HG03575 (cell line): Measurements from ENCODE around the gene KIF1C.
"Not testable (repeated sequence)": the region's sequence is repeated elsewhere in the genome, so short reads cannot be mapped to it uniquely, and the experiment has no call there.

Source experiments
- ATAC-seq: cut with Tn5 transposase; IDR thresholded peaks from one replicate; pipeline ENCODE4 v1.9.1; 2021; ENCODE audit not compliant: unreplicated experiment, insufficient number of reproducible peaks, low FRiP score; ENCODE audit errors: extremely low read depth

KIF1C gene

DNA sequence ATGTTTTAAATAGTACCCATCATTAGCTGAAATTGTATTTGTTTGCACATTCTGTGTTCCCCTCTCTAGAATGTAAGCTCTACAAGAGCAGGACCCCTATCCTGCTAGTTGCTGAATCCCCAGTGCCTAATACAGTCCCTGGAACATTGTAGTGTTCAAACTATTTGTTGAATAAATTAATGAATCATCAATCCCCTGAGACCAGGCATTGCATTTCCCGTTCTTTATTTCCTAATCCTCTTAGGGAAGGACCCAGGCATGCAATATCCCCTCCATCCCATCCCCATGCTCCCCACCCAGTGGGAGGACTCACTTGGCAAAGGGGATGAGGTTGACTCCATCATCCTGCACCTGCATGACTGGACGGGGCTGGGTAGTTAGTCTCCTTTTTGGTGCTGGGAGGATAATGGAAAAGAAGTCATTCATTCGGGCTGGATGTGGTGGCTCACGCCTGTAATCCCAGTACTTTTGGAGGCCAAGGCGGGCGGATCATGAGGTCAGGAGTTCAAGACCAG, 3.6 kb upstream of the KIF1C start:
- no peak for ATAC-seq

- no peak for ATAC-seq
Observed at GRCh38 chr17:4998027-4998731, 429 bp downstream of the KIF1C start.

GRCh38 chr17:4998732-4999429, 1.1 kb downstream of the KIF1C start:
- ATAC-seq = no peak

DNA sequence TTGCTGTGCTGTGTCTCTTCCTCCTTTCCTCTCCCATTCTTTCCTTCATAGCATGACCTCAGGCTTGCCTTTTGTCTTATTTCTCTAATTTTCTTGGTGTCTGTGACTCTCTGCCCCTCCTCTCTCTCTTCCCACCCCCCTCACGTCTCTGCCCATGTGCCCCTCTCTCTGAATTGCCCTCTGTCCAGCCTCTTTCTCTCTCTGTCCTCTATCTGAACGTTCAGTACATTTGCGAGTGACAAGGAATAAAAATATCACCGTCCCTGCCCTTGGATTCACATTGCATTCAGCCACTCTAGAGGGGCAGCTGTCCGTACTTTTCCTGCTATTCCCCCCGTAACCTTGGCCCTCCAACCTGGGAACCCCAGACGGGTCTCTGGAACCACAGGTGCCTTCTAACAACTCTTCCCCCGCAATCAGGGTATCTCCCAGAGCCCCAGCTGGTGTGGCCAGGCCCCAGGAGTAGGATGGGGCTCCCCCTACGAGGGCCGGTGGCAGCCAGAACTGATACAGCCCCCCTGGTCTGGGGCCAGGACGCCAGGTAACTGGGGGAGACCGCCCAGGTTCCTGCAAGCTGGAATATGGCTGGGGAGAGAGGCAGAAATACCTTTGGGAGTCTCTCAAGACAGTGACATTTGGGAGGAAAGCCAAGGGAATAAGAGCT, 1.8 kb downstream of the KIF1C start:
- no peak for ATAC-seq

DNA sequence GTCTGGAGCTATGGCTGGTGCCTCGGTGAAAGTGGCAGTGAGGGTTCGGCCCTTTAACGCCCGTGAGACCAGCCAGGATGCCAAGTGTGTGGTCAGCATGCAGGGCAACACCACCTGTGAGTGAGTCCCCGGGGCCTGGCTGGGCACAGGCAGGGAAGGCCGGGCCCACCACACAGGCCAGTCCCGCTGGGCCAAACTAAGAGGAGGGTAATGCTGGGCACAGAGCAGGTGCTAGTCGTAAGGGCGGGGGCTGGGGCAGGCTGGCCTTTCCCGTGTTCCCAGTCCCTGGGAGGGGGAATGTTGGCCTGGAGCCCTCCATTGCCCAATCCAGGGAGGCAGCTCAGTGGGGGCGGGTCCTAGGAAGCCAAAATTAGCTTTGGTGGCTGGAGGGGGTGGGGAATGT, 2.5 kb downstream of the KIF1C start:
- no peak for ATAC-seq

DNA sequence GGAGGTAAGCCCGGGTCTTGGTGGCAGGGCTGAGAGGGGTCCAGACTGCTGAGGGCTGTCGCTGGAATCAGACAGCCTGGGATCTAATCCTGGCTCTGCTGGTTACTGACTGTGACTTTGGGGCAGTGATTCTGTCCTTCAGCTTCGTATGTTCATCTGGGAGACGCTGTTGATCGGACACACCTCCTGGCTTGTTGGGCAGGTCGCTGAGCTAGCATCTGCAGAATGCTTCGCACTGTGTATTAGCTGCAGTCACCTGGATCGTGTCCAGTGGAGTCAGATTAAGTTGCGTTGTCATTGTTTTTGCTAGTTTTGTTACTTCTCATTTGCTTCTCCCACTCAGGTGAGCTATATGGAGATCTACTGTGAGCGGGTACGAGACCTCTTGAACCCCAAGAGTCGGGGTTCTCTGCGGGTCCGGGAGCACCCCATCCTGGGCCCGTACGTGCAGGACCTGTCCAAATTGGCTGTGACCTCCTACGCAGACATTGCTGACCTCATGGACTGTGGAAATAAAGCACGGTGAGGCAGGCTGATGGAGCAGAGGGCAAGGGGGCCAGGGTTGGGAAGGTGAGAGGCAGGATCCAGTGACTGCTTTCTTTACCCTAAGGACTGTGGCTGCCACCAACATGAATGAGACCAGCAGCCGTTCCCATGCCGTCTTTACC, 4.5 kb downstream of the KIF1C start:
- ATAC-seq = no peak

DNA sequence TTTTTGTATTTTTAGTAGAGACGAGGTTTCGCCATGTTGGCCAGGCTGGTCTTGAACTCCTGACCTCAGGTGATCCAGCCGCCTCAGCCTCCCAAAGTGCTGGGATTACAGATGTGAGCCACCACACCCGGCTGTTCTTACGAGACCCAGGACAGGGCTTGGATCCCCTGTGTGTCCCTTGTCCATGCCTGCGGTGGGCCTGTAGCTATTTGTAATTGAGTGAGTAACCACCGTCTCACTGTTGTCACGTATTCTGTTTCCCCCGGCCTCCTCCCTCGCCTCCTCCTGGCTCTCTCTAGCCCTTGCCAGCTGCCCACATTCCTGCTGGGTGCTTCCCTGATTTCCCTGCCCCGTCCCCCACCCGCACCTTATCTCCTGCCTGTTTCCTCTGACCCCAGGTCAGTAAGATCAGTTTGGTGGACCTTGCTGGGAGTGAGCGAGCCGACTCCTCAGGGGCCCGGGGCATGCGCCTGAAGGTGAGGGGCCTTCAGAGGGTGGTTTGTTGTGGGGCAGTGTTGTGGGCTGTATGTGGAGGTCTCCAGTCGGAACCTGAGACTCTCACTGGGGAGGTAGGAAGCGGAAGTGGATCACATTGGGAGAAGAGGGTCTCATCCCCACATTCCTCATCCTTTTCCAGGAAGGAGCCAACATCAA, 5.6 kb downstream of the KIF1C start:
- no peak for ATAC-seq

DNA sequence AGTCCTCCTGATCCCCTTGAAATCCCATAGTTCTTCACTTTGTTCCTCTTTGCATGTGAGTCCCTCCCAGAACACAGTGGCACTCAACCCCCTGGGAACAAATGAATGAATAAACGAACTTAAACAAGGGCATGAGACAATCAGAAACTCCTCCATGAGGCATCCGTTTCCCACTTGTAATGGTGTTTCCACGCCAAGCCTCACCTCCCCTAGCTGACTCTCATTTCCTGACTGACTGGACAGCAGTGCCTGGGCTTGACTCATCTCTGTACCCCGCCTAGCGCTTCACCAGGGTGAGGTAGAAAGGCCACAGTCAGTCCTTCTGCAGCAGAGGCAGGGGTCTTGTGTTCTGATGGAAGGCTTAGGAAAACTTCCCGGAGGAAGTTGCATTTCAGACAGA, 14.2 kb downstream of the KIF1C start:
- ATAC-seq = no peak

- ATAC-seq = no peak
Observed at GRCh38 chr17:5014357-5014756, 16.6 kb downstream of the KIF1C start.

GRCh38 chr17:5019475-5019956, 21.8 kb downstream of the KIF1C start:
- ATAC-seq = no peak

- no peak for ATAC-seq
Observed at GRCh38 chr17:5020502-5021023, 22.8 kb downstream of the KIF1C start.

GRCh38 chr17:5022171-5022711, 24.5 kb downstream of the KIF1C start:
- no peak for ATAC-seq

DNA sequence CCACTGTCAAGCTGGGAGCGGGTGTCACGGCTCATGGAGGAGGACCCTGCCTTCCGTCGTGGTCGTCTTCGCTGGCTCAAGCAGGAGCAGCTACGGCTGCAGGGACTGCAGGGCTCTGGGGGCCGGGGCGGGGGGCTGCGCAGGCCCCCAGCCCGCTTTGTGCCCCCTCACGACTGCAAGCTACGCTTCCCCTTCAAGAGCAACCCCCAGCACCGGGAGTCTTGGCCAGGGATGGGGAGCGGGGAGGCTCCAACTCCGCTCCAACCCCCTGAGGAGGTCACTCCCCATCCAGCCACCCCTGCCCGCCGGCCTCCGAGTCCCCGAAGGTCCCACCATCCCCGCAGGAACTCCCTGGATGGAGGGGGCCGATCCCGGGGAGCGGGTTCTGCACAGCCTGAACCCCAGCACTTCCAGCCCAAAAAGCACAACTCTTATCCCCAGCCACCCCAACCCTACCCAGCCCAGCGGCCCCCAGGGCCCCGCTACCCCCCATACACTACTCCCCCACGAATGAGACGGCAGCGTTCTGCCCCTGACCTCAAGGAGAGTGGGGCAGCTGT, 25.9 kb downstream of the KIF1C start:
- no peak for ATAC-seq

GRCh38 chr17:5024604-5025003, 26.9 kb downstream of the KIF1C start:
- ATAC-seq = no peak

DNA sequence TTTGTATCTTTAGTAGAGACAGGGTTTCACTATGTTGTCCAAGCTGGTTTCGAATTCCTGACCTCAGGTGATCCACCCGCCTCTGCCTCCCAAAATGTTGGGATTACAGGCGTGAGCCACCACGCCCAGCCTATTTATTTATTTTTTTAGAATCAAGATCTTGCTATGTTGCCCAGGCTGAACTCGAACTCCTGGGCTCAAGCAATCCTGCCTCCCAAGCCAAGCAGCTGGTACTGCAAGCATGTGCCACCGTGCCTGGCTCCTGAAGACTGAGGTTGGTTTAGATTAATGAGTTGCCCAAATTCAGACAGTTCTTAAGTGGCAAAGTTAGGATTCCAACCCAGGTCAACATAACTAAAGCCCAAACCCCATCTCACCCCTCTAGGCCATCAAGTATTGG, 29.5 kb downstream of the KIF1C start:
- ATAC-seq = no peak

- ATAC-seq = no peak
Observed at GRCh38 chr17:5027916-5028315, 30.2 kb downstream of the KIF1C start.

- not testable (repeated sequence) for ATAC-seq
Observed at GRCh38 chr17:5030168-5030567, 32.4 kb downstream of the KIF1C start.
